HG02840 (cell line): ENCODE measurements around the gene DAB2IP.

ENCODE experiments used
- ATAC-seq: cut with Tn5 transposase; IDR thresholded peaks from one replicate; pipeline ENCODE4 v1.9.1; 2021; ENCODE audit warnings: mild to moderate bottlenecking, moderate library complexity, moderate number of reproducible peaks; ENCODE audit not compliant: unreplicated experiment, low FRiP score

DAB2IP gene

DNA sequence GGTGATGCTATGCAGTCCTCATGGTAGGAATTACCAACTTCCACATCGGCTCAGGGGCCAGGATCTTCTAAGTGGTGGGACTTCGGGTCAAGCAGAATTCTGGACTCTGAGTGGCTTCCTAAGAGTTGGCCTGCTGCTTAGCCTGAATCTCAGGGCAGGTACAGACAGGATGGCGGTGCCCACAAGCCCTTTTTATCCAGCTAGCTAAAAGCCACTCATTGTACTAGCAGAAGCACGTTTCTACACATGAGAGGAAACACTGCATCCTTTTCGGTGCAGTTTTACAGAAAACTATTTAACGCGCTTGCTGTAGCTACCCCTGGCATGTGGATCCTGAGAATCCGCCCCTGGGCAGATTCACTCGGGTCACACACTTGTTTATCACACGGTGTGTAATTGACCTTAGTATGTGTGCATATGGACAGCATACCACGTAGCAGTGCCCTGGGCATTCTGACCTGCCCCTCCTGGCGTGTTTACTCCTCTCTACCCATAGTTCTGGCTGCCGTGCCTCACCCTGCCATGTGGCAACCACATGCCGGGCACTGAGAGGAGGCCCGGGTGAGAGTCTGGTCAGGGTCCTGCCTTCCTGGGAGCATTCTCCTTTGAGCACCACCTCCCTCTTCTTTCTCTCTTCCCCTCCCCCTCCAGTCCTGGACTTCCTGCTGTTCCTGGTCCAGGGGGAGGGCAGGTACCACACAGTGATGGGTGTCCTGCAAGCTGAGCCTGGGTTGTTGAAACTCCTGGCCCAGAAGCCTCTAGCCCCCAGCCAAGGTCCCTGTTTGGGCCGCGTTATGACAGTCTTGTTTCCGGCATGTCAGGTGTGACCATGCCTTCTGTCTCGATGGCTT, 65.9 kb downstream of the DAB2IP start:
- no peak for ATAC-seq

DNA sequence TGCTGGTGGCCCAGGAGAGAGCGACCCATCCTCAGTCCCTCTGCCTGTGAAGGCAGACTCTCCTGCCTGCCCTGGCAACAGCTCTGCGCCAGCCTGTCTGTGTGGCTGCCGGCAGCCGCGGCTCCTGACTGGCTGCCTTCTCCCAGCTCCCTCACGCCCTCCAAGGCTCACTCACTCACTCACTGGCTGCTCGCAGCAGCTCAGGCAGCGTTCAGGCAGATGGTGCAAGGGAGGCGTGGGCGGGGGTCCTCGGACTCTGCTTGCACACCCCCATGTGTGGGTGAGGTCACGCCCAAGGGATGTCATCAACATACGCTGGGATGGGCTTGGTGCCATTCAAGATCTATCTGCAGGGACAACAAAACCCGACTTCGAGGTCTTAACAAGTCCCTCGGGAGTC, 66.7 kb downstream of the DAB2IP start:
- no peak for ATAC-seq

DNA sequence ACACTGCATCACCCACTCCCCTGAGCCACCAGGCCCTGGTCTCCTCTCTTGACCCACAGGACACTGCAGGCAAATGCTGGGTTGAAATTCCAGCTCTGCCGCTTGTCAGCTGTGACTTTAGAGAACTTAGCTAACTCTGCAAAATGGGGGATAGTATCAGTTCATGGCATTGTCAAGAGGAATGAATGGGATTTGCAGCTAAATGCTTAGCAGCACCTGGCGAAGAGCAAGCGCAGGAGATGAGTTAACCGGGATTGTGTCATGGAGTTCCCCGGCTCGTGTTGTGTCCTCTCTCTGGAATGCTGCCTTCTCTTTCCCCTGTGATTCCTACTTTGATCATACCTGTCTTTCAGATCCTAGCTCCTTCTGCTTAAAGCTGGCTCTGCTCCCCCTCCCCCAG, 67.1 kb downstream of the DAB2IP start:
- no peak for ATAC-seq

DNA sequence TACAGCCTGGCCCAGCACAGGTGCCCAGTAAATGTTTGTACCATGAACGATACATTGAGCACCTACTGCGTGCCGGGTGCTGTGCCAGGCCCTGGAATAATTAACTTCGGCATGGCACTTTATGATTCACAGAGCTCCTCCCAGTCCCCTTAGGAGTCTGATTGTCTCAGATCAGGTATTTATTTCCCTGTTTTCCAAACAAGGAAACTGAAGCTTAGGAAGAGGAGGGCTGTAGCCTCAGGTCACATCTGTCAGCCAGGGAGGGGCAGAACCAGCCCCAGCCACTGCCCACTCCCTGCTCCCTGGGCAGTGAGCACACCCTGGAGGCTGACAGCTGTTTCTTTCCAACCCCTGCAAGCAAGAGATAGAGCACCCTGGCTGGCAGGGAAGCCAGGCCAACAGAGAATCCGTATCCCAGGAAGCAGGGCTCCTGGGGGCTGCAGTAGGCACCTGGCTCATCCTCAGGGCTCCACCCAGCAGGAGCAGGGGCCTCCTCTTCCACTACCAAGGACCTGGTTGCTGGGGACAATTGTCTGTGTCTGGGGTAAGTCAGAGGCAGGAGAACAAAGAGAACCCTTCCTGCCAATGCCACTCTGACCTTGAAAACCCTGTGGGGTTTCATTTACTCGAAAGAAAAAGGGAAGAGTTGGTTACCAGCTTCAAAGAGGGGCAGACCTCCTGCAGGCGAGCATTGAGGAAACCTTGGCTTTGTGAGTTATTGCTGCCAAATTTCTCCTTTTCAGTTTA, 69.0 kb downstream of the DAB2IP start:
- ATAC-seq = no peak

DNA sequence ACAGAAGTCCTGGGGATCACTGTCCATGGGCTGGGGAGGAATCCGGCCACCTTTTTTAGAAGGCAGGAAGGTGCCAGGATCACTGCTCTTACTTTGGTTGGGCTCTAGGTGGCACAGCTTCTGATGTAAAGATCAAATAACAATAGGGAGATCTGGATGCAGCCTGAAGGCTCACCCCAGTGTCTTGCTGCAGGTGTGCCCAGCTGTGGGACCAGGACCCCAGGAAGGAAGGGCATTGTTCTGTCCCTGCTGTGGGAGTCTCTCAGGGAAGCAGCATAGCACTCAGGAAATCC, 69.6 kb downstream of the DAB2IP start:
- no peak for ATAC-seq

DNA sequence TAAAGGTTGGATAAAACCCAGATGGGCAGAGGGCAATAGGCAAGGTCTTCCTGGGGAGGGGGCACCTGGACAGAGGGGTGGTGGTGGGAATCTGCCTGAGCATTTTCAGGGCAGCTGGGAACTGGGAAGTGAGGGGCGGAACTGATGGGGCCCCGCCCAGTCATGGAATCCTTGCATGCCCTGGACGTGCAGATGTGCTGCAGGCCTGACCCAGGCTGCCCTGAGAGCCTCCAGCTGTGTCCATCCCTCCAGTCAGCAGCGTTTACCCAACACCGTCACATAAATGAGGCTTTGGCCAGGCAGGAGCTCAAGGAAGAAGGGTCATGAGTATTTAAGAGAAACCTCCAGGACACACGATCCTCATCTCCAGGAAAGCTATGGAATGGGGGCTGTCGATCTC, 70.3 kb downstream of the DAB2IP start:
- ATAC-seq = no peak

DNA sequence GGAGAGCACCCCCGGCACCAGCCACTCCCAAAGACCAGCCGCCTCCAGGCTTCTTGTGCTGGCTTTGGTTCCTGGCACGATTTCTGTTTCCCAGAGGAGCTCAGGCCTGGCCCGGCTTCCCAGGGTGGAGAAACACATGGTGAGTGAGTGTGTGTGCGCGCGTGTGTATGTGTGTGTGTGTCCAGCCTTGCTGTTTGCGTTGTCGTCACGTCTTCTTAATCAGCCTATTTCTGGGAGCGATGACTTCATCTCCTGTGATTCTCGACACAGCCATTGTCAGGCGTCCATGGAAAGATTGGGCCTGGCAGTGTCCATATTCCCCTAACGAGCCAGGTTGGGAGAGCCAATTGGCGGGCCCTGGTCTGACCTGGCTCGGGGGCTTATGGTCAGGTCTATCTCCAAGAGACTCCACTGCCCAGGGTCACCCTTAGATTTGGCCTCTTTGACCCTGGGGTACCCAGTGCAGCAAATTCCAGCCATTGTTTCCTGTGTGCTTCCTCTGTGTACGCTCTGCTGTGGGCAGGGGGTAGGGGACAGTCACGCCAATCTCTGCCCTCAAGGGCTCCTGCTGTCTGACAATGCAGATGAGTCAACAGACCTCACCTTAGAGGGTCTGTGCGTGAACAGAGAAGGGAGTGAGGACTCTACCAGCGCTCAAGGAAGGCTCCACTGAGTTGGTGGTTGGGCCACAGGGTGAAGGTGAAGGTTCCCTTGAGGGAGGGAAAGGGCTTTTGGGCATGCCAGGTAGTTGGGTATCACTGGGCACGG, 73.8 kb downstream of the DAB2IP start:
- no peak for ATAC-seq

DNA sequence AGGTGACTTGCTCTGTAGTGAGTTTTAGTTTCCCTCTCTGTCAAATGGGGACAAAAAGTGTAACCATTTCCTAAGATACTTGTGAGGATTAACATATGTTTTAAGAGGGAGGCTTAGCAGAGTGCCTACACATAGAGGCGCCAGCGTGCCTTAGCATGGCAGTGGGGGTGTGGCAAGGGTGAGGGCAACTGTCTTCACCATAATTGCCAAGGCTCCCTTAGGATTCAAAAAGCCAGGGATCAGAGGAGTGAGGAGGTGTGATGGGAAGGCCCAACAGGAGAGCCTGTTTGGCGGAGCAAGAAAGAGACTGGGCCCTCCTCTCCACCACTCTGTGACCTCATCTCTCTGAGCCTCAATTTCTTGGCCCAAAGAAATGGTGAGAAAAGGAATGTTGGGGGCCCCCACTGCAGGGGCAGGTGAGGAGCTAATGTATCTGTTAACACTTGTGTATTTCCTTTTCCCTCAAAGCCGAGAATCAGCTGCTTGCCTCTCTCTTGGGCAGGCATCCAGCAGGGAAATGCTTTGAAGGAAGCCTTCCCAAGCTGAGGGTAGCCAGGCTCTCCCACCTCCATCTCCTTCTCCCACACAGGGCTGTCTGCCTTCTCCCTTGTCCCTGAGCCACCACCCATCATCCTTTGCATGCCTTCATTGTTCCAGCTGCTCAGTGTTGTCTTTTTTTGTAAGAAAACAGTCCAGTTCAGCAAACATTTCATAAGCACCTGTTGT, 76.0 kb downstream of the DAB2IP start:
- no peak for ATAC-seq

DNA sequence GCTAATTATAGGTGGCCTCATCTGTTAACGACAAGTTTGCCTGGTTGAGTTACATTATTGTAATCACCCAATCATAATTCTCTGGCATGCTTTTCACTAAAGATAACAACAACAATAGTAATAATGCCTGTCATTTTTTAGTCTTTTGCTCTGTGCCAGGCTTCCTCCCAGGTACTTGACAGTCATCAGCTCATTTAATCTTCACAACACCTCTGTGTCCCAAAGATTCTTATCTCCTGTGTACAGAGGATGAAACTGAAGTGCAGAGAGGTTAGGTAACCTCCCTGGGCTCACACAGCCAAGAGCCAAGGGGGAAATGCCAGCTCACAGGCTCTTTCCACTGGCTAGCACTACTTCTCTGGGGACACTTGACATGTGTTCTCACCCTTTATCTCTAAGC, 77.5 kb downstream of the DAB2IP start:
- no peak for ATAC-seq

DNA sequence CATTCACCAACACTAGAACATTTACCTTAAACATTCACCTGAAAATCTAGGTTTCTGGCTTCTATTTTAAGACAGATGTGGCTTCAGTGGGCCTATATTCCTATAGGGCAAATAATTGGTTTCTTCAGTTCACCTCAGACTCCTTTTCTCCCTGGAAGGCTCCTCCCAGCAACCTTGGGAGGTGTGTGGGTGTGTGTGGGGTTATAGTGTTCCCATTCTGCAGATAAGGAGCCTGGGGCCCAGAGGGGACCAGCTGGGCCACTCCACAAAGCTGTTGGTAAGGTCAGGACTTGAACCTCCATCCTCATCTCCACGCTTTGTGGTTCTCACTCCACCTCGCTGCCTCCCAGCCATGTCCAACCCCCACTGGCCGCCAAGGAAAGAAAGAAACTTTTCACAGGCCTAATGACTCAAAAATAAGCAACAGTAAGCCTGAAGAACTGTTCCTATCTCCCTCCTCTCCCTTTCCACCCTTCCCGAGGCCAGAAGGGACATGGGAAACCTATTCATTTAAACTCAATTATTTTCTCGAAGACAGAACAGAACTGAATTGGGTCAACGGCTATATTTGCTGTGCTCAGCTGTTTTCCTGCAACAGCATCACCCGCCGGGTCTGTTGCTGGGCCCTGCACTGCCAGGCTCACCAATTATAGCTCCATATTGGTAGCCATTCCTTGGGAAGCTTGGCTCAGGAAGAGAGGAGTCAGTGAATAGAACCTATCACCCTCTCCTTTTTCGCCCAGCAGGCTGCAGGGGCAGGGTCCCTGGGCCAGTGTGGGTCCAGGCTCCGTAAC, 78.5 kb downstream of the DAB2IP start:
- ATAC-seq = no peak

DNA sequence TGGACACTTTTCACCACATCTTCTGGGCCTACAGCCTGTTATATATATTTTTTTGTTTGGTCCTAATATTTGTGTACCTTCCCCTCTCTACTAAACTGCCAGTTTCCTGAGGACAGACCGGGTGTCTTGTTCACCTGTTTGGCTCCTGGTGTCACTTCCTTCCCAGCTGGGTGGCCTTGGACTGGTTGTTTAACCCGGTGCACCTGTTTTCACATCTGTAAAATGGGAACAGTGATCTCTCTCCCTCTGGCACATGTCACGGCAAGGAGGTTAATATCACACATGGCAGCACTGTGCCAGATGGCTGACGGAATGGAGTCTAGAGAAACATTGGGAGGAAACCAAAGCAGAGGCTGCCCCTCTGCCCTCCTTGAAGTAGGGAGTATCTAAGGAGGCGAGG, 79.7 kb downstream of the DAB2IP start:
- no peak for ATAC-seq

DNA sequence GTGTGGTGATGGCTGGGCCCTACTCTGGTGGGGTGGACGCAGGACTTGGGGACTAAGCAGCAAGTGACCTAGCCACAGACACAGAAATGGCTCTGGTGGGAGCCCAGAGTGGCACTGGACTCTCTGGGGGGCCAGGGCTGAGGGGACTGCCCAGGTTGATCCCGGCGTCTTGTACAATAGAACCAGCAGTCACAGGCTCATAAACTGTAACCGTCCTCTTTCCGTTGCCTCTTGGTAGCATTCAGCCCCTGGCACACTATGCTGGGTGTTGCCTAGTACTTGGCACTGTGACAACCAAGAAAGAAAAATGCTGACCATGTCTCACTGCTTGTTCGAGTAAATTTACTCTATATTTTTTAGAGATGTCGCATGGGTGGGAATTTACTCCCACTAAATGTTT, 80.5 kb downstream of the DAB2IP start:
- ATAC-seq = no peak

DNA sequence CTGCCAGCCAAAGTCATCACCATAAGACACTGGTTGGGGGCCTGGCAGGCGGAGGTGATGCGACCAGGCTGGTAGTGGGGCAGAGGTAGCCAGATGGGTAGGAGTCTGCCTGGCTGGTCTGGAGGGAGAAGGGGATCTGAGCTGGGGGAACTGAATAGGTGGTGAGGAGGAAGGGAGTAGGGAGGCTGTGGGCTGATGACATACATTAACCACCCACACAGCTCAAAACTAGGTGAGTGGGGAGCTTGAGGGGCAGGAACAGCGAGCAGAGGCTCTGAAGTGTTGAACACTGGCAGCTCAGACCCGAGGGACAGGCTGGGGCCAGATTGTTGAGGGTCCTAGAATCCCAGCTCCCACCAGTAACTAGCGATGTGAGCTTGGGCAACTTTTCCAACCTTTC, 81.0 kb downstream of the DAB2IP start:
- no peak for ATAC-seq

DNA sequence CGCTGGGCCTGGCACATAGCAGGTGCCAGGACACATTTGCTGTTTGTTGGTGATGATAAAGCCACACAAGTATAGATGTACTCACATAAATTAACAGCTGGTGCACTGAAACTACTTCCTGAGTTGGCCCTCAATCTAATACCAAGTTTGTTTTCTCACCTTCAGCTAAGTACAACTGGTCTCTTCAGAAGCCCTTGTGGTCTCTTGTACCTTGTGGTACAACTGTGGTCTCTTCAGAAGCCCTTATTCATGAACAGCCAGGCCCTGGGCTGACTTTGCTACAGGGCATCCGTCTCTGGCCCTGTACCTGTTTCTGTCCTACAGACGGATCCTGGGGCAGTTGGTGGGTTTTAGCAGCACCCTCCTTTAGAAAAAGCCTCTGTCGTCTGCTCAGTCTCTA, 81.5 kb downstream of the DAB2IP start:
- ATAC-seq = no peak

DNA sequence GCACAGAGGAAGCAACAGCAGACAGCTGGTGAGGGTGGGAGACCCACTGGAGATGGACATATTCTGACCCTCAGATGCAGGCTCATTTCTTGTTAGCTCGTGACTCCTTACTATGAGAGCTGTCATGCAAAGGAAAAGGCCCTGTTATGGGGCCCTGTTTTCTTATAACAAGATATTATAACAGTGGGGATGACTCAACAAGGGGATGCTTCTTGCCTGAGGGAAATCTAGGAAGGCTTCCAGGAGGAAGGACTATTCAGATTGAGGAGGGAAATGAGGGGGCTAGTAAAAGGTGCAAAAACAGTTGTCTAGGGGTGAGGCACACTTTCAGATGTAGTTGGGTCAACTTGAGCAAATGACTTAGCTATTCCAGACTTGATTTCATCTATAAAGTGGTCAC, 83.0 kb downstream of the DAB2IP start:
- ATAC-seq = no peak

DNA sequence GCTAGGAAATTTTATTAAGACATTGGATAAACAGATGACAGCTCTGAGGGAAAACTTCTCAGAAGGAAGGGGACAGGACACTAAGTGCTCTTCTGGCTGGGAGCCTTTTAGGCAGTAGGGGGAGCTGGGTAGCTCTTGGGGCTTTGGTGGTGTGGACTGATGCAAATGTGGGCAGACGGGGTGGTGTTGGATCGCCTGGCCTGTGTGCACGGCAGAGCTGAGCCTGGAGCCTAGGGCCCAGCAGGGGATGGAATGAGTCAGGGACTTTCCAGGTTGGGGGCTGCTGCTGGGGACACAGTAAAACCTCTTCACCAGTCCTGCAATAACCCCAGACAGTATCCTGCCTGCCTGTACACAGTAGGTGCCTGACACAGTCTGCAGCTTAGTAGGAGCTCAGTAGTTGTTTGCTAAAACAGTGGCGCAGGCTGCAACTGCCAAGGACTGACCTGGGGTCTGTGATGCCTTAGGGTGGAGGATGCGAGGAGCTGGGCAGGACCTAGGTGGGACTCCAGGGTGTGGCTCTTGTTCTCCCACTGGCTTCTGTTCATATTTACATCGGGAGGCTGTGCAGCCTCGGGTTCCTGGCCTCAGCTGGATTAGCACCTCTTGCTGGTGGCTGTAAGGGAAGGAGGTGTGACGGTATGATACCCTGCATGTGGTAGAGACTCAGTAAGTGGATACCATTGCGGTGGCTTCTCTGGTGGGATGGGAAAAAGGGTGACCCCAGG, 83.8 kb downstream of the DAB2IP start:
- no peak for ATAC-seq

DNA sequence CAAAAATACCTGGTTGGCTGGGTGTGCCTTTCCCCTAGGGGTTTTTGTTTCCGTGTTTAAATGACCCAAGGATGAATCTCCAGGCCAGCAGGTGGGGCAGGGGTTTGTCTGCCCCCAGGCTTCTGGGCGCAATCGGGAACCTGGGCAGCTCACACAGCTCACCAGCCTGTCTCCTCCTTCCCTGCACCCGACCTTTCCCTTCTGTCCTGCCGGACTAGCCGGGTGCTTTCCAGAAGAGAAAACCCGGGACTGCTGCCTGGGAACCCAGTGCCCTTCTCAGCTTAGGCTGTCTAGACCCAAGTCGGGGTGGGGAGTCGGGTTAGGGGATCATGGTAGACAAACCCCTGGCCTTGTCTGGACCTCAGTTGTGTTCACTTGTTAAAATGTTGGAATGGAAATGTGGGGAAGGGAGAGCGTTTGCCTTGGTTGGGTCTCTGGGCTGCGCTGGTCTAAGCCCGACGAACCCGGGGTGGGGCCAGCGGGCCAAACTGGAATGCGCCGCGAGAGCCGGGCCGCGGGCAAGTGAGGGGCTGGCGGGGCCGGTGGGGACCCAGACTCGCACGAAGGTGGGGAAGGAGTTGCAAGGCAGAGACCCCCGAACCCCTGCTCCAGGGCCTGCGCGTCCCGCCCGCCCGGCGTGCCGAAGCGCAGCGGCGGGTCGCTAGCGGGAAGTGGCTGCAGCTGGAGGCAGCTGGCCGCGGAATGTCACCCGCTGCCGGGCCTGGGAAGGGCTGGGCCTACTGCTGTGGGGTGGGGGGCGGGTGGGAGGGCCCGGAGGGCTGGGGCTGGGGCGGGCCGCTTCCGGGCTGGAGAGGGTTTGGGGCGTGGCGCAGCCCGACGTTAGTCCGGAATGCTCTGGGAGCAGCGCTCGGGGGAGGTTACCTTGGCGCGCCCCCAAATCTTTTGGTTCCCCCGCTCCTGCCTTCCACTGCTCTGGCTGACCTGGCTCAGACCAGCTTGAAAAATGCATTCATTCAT, 84.6 kb downstream of the DAB2IP start:
- no peak for ATAC-seq

DNA sequence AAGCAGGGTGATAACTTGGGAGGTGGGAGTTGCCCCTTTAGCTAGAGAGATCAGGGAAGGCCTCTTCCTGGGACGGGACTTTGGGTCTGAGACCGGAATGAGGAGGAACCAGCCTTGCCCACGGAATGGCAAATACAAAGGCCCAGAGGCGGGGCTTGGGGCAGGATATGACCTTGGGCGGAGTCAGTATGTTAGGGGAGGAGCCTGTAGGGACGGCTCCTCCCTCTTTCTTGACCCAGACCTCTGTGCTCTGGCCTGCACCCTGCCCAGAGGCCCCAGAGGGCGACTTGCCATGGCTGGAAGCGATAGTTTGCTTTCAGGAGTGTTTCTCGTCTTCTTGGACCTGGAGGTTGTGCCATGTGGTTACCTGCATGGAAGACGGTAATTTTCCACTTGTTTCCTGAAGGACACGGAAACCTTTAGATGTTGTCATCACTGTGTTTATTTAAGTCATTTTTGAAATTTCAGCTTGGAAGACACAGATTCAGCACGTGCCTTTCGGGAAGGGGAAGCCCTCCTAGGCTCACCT, 85.6 kb downstream of the DAB2IP start:
- no peak for ATAC-seq
